PC-3 (cell line): ENCODE results near the gene BCL6B.

Experiments
- CTCF ChIP-seq: fragments of 300-600 bp; sonication (generic); conservative IDR thresholded peaks from 2 replicates; pipeline ENCODE4 v1.5.1; 2017; ENCODE audit warnings: antibody characterized with exemption, low read depth, mild to moderate bottlenecking, low read length
- EZH2 ChIP-seq: fragments of 300-600 bp; sonication (generic); IDR thresholded peaks from one replicate; pipeline ENCODE4 v1.6.1; 2017; ENCODE audit warnings: antibody characterized with exemption, mild to moderate bottlenecking, low read length; ENCODE audit not compliant: unreplicated experiment

- TF ChIP-seq CTCF: no peak
- no peak for TF ChIP-seq EZH2
Measured at GRCh38 chr17:6986676-6987075, 36.2 kb upstream of the BCL6B start.
